GM15510 (cell line): Measurements from ENCODE around the gene CYP27B1.

Experiments
- POLR2A ChIP-seq: IDR thresholded peaks from 3 replicates; pipeline ENCODE4 v1.6.1; 2011; ENCODE audit warnings: borderline replicate concordance; ENCODE audit not compliant: insufficient read length; ENCODE audit errors: extremely low read depth

Gene CYP27B1

GRCh38 chr12:57763881-57764661 is 2.8 kb downstream of the CYP27B1 start:
- TF ChIP-seq POLR2A, result no peak

- no peak for TF ChIP-seq POLR2A
Observed at GRCh38 chr12:57762463-57762862, 4.4 kb downstream of the CYP27B1 start.

GRCh38 chr12:57761391-57761998 is 5.4 kb downstream of the CYP27B1 start:
- no peak for TF ChIP-seq POLR2A

GRCh38 chr12:57760347-57760982 is 6.4 kb downstream of the CYP27B1 start:
- no peak for TF ChIP-seq POLR2A

- TF ChIP-seq POLR2A, result no peak
Observed at GRCh38 chr12:57759360-57759980, 7.4 kb downstream of the CYP27B1 start.

GRCh38 chr12:57758552-57759359 is 8.1 kb downstream of the CYP27B1 start:
- no peak for TF ChIP-seq POLR2A

- no peak for TF ChIP-seq POLR2A
Observed at GRCh38 chr12:57757771-57758170, 9.1 kb downstream of the CYP27B1 start.

- TF ChIP-seq POLR2A, result no peak
Observed at GRCh38 chr12:57756406-57757341, 10.2 kb downstream of the CYP27B1 start.

GRCh38 chr12:57755454-57756372 is 11.2 kb downstream of the CYP27B1 start:
- TF ChIP-seq POLR2A, result no peak

GRCh38 chr12:57755194-57755453 is 11.8 kb downstream of the CYP27B1 start:
- no peak for TF ChIP-seq POLR2A

- TF ChIP-seq POLR2A, result peak; percentile 34
Observed at GRCh38 chr12:57754411-57755193, 12.3 kb downstream of the CYP27B1 start, which contains the start of gene MARCHF9. Gene MARCHF9, plus strand, starts transcription at chr12:57755103. Its CDS starts 426 bp downstream, at chr12:57755529.
